Posterior vena cava (tissue), 2 donors: ENCODE results near the gene FAM83G. TPM values are rescaled to one million over a fixed set of nuclear protein-coding genes. Genes with fewer than 3 reads are reported as not detected.
"Not testable (repeated sequence)": the region's sequence is repeated elsewhere in the genome, so short reads cannot be mapped to it uniquely, and the experiment has no call there.

Source experiments
- DNase-seq: peaks from one replicate; pipeline ENCODE4 v3.0.0-alpha.2; 2020; ENCODE audit warnings: low spot score
- intact Hi-C, 2 donors: fragments of 100-400 bp; cut with DNase I; formaldehyde crosslinking; loops; one replicate each; pipeline versions ENCODE4 v1.14.1 to v1.14.2; 2022 to 2023
- total RNA-seq, 2 donors: library from RNA; stranded (reverse); fragmentation: NEBNext Ultra II Directional; extraction: Animal tissue kit (Norgen Biotek cat#: 25700); gene quantifications; one replicate each; pipeline ENCODE4 v1.2.1, GENCODE V29; 2021
- donor health status: DM: yes; HTN: yes; CAD: no.
- donor health status: DM: yes; HTN: yes; CAD: no.

FAM83G gene
- total RNA-seq, 2 donors from 2014 or later: 2.8 to 10.9 TPM

GRCh38 chr17:18949566-18949965 lies 55.0 kb downstream of the FAM83G start:
- peak; percentile 60 for DNase-seq
- intact Hi-C loops: no loop called here

GRCh38 chr17:18948476-18949006 lies 56.0 kb downstream of the FAM83G start:
- intact Hi-C loops: no loop called here

GRCh38 chr17:18947866-18948265 lies 56.7 kb downstream of the FAM83G start:
- intact Hi-C loops: no loop called here
- peak; percentile 49 for DNase-seq

More at GRCh38 chr17:18948476-18949006, 56.0 kb downstream of the FAM83G start:
- DNase-seq: peak; percentile 55

GRCh38 chr17:18946536-18946935 lies 58.0 kb downstream of the FAM83G start:
- DNase-seq: no peak
- intact Hi-C loops: no loop called here

- intact Hi-C loops: no loop called here
- no peak for DNase-seq
These were observed 59.9 kb downstream of the FAM83G start for GRCh38 chr17:18944646-18945045.

GRCh38 chr17:18938692-18939023 lies 65.9 kb downstream of the FAM83G start:
- intact Hi-C loops: no loop called here

GRCh38 chr17:18937981-18938691 lies 66.4 kb downstream of the FAM83G start:
- intact Hi-C loops: no loop called here
- peak; percentile 38 for DNase-seq

More at GRCh38 chr17:18938692-18939023, 65.9 kb downstream of the FAM83G start:
- no peak for DNase-seq

- no peak for DNase-seq
- intact Hi-C loops: no loop called here
These were observed 71.2 kb downstream of the FAM83G start for GRCh38 chr17:18933102-18934058.

- DNase-seq: no peak
- intact Hi-C loops: no loop called here
These were observed 72.1 kb downstream of the FAM83G start for GRCh38 chr17:18932360-18933055.

GRCh38 chr17:18928628-18929125 lies 75.9 kb downstream of the FAM83G start:
- no peak for DNase-seq
- intact Hi-C loops: no loop called here

GRCh38 chr17:18925187-18925586 lies 79.4 kb downstream of the FAM83G start:
- intact Hi-C loops: no loop called here
- DNase-seq: no peak

- intact Hi-C loops, DNase-seq: not testable (repeated sequence)
These were observed 82.0 kb downstream of the FAM83G start for GRCh38 chr17:18922596-18922995.

- DNase-seq: no peak
- intact Hi-C loops: no loop called here
These were observed 82.6 kb downstream of the FAM83G start for GRCh38 chr17:18921912-18922451.

- intact Hi-C loops: no loop called here
- no peak for DNase-seq
These were observed 83.1 kb downstream of the FAM83G start for GRCh38 chr17:18921485-18921884.

- DNase-seq: no peak
- intact Hi-C loops: no loop called here
These were observed 83.6 kb downstream of the FAM83G start for GRCh38 chr17:18920911-18921441.

- no peak for DNase-seq
- intact Hi-C loops: loop anchor here in 1 of 2 donors (10.0 kb wide), 1 partner anchor 535 kb away; no protein-coding TSS in a partner anchor
These were observed 84.6 kb downstream of the FAM83G start for GRCh38 chr17:18919963-18920362.
